GM19239 (cell line): Measurements from ENCODE around the gene PITPNM1.
"Not testable (repeated sequence)": the region's sequence is repeated elsewhere in the genome, so short reads cannot be mapped to it uniquely, and the experiment has no call there.

ENCODE experiments used
- DNase-seq: peaks from one replicate; pipeline ENCODE4 v3.0.0; 2011; ENCODE audit warnings: low spot score; ENCODE audit not compliant: insufficient read length
- FAIRE-seq: peaks from 2 replicates; lab custom pipeline; 2011; peaks lifted over from hg19 to GRCh38; lab: Jason Lieb, UNC

Gene PITPNM1

DNA sequence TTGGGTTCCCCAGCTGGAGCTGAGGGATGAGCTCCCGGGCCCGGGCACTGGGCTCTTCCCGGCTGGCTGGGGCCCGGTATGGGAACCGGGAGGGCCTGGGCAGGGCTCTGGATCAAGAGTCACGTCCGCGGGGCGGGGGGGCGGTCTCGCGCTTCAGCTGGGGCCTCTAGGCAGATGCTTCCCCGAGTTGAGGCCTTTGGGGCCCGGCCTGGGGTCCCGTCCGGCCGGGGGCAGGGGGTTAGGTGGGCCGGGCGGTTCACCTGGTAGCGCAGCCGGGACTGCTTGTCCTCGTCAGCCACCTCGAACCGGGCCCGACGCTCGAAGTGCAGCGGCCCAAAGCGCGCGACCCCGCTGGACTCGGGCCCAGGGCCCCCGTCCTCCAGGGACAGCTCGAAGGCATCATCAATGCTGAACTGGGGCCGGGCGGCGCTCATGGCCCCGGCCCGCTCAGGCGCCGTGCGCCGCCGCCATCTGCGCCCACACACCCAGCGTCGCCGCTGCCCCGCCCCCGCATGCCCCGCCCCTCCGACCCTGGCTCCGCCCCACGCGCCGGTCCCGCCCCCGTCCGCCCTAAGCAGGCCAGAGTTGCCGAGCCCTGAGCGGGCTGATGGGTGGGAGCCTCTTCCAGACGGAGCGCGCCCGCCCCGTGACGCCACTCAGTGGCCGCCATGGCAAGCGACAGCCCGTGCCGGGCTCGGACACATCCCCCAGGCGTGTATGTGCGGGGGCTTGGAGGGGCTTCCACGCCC is 36.2 kb downstream of the PITPNM1 start, which contains the start of gene TMEM134:
Gene TMEM134, minus strand, starts transcription at position 493 of the 749 bp plus-strand sequence. Its CDS starts 59 bp downstream, at position 434.
- peak; percentile 93 for DNase-seq
- FAIRE-seq: peak; percentile 23

DNA sequence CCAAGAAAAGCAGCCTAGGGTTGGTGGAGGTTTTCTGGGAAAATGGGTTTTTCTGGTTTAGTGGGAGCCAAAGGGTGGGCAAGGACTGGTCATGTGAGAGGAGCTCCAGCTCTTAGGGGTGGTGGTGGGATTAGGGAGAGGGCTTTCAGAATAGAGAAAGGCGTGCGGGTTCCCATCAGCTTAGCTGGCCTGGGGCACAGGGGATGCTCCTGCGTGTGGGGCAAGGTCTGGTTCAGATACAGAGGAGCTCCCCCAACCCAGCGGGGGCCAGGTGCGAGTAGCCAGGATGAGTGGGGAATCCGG is 36.8 kb downstream of the PITPNM1 start:
- no peak for DNase-seq
- no peak for FAIRE-seq

DNA sequence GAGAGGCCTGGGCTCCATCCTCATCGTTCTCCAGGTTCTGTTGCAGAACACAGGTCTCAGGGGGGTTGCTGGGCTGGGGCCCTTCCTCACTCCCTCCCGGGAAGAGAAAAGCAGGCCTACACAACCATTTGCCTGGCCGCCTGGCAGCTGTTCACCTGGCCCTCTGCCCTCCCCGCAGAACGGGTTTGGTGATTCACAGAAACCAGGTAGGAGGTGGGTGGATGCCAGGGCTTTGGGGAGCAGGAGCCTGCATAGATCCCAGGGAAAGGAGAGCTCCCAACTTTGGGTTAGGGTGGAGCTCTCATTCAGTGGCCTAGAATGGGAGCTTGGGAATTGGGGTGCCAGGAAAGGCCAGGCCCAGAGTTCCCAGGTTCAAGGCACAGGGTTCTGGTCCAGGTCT is 37.1 kb downstream of the PITPNM1 start:
- DNase-seq (no peak), FAIRE-seq (no peak)

- FAIRE-seq (no peak), DNase-seq (no peak)
Observed at GRCh38 chr11:67466962-67467771, 38.0 kb downstream of the PITPNM1 start.

DNA sequence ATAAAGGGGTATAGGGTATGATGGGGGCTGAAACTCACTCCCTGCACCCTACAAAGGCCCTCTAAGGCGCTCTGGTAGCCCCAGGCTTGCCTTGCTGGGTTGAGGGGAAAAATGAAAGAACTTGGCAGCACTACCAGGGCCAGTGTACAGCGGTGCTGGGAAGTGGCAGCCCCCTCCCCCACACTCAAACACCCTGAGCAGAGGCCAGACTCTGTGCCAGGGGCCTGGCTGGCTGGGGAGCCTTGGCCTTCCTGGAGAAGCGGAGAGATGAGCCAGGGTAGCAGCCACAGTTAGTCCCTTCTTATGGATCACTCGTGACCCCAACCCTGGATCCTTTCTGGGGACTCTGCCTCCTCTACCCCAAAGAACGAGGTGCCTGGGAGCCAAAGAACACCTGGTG is 38.8 kb downstream of the PITPNM1 start:
- DNase-seq: no peak
- FAIRE-seq: no peak

GRCh38 chr11:67465530-67465929 is 39.6 kb downstream of the PITPNM1 start:
- DNase-seq, FAIRE-seq: not testable (repeated sequence)

DNA sequence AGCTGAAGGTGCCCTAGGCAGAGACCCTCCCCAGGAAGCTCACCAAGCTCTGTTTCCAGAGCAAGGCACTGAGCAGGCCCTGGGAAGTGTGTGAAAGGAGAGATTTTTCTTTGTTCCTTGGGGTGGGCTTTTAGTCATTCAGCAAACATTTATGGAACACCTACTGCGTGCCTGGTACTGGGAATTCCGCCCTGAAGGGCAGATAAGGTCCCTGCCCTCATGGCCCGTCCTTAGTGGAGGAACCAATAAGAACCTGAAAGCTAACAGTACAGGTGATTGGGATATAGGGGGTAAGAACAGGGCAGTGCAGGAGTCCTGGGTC is 40.0 kb downstream of the PITPNM1 start:
- DNase-seq: no peak
- FAIRE-seq: peak; percentile 35

DNA sequence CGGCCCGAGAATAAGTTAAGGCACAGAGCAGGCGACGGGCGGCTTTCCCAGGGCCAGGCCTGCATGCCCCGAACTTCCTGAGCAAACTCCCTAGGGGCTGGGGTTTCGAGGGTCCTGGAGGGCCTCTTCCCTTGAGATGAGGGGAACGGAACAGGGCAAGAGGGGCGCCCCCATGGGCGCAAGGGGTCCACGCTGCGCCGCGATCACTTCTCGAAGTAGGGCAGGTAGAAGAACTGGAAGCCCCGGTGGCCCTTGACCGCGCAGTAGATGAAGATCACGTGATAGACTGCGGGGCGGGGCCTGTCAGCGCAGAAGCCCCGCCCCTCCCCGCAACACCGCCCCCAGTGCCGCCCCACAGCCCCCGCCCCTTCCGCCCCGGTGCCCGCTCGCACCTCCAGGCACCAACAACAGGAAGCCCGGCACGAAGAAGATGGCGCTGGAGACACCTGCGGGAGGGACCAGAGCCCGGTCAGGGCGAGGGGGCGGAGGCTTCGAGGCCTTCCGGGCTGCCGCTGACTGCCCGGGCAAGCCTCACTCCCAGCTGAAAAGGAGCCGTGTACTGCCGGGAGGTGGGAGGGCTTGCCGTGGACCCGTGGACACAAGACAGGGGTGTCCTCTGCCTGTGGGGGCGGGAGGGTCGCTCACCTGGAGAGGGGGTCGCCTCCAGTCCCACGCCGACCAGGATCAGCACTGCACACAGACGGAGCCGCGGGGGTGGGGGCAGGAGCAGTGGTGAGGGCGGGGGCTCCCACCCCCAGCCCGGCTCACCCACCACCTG is 40.6 kb downstream of the PITPNM1 start:
- FAIRE-seq (peak; percentile 89), DNase-seq (peak; percentile 93)

DNA sequence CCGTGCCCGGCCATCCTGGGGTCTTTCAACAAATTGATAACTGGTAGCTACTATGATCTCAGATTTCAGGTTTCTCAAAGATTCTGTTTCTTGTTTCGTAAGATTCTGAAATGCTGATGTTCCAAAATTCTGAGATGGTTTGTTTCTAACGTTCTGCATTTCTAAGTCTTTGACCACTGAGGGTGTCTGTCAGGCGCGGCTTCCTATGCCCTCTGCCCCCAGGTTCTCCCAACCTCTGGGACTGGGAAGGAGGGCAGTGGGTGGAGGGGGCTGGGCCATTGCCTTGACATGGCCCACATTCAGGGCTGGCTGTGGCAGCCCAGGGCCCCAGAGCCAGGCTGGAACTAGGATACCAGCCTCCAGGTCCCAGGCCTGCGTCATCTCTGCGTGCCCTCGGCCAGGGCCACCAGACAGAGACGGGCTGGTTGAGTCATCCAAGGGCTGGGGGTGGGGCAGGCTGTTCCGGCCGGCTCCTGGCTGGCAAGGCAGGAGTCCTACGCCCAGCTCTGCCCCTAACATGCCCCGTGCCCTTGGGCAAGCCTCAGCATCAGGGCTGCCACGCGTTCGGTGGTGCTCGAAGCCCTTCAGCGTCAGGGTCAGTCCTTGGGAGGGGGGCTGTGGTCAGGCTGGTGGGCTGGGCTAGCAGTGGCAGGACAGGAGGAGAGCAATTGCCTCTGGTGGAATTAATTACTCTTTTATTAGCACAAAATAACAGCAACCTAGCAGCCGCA is 41.3 kb downstream of the PITPNM1 start:
- DNase-seq (no peak), FAIRE-seq (no peak)

DNA sequence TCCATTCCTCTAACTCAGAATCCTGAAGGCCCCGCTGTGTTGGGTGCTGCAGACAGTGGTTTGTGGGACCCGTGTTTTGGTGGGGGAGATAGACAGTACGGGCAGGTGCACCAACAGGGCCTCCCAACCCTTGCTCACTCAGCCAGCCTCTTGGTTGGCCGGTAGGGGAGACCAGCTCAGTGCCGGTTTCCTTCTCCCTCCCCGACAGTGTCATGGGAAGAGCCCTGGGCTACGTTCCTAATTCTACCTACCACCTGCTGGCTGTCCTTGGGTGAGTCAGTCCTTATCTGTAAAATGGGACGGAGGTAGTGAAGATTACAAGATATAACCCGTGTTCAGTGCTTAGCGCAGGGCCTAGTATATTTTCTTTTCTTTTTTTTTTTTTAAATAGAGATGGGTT is 42.0 kb downstream of the PITPNM1 start:
- no peak for FAIRE-seq
- DNase-seq: no peak

DNA sequence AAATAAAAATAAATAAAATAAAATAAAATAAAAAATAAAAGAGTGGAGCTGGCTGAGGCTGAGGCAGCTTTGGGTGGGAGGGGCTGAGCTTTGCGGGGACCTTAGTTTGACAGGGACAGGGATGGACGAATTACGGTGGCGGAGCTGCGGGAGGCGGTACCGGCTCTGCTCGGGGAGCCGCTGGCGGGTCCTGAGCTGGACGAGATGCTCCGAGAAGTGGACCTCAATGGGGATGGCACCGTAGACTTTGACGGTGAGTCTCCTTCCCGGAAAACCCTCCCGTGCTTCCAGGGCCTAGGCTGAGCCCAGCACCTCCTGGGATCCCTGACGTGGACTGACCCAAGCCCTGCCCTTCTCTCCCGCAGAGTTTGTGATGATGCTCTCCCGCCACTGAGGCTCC is 46.9 kb downstream of the PITPNM1 start:
- no peak for FAIRE-seq
- DNase-seq: no peak

DNA sequence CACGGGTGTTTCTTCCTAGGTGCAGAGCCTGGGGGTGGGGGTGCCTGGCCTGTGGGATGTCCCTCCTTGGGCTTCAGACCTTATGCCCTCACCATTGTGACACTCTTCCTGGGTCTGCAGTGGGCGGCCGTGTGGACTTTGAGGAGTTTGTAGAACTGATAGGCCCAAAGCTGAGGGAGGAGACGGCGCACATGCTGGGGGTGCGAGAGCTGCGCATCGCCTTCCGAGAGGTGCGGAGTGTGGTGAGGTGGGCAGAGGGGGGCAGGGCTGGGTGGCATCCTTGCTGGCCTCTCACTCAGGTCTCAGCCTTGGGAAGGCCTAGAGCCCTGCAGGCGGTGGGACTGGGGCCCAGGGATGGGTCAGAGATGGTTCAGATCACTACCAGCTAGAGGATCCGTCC is 47.7 kb downstream of the PITPNM1 start:
- no peak for FAIRE-seq
- DNase-seq: no peak

- FAIRE-seq (no peak), DNase-seq (no peak)
Observed at GRCh38 chr11:67456068-67456705, 49.0 kb downstream of the PITPNM1 start.

- DNase-seq (no peak), FAIRE-seq (no peak)
Observed at GRCh38 chr11:67455054-67455453, 50.1 kb downstream of the PITPNM1 start, which contains the start of gene CABP4. Gene CABP4, plus strand, starts transcription at chr11:67455354. Its CDS starts 70 bp downstream, at chr11:67455424.

DNA sequence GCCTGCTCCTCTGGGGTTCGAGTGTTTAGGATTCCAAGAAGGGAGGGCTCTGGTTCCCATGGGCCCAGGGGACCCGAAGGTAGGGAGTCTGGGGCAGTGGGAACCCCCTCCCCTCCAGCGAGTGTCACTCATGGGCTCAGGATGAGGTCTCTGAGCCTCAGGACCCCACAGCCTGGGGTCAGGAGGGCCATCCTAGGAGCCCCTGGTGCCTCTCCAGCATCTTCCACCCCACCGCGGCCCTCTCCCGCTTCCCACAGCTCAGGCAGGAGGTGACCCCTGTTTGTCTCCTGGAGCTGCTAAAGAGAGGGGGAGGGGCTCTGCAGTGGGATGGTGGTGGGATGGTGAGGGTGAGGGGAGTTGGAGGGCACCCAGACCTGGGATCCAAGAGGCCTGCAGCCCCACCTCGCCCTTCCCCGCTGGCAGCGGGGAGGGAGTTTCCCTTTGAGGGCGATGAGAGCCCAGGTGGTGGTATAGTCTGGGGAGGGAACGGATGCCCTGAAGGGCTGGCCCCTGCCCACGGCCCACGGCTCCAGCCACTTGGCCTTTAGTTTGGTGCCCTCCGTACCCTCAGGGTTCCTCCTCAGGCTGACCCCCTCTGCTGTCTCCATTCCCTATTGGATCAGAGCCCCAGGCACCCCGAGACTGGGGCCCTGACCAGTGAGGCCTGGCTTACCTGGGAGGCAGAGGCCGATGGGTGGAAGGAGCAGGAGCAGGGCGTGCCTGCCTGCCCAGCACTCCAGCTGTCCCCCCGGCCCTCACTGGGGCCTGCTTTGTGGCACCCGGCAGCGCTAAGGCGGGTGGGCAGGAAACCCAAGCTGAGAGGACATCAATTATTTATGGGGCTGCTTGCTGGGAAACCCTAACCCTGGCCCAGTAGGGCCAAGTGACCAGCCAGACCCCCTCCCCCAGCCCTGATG is 51.1 kb downstream of the PITPNM1 start:
- no peak for FAIRE-seq
- no peak for DNase-seq

- FAIRE-seq (no peak), DNase-seq (no peak)
Observed at GRCh38 chr11:67452141-67452952, 52.8 kb downstream of the PITPNM1 start, which contains the start of gene GPR152. Gene GPR152, minus strand, starts transcription at chr11:67452729. Its CDS starts 5 bp downstream, at chr11:67452724.

- FAIRE-seq (no peak), DNase-seq (no peak)
Observed at GRCh38 chr11:67451658-67451976, 53.5 kb downstream of the PITPNM1 start.
